ENCODE data around the gene NFU1.

NFU1 gene

GRCh38 chr2:69466728-69467127, 29.5 kb upstream of the NFU1 start:
- no peaks in the 10 kb centered on the region for H3K27me3 ChIP-seq (ENCODE audit: control insufficient read depth in 1 of 2, insufficient read depth in 2 of 2, low read length in 2 of 2)
- no peak overlapping the region for H3K4me3 ChIP-seq (ENCODE audit: low read length in 2 of 2)
- no peak overlapping the region for H3K9ac ChIP-seq (ENCODE audit: low read length in 2 of 2)
- H3K36me3 ChIP-seq (ENCODE audit: control insufficient read depth in 2 of 2, insufficient read depth in 2 of 2, low read length in 2 of 2), result peaks cover 7 to 9% of the 10 kb centered on the region in 2 donors
- no peaks in the 10 kb centered on the region for H3K9me3 ChIP-seq (ENCODE audit: control insufficient read depth in 2 of 2, low read length in 2 of 2)
- H3K4me1 ChIP-seq (ENCODE audit: control insufficient read depth, insufficient read depth, low read length), result no peaks in the 10 kb centered on the region
- no peak overlapping the region for H3K27ac ChIP-seq (ENCODE audit: low read length)

- Histone ChIP-seq H3K4me3 (ENCODE audit: low read length in 2 of 2) (no peak overlapping the region), H3K27me3 (ENCODE audit: control insufficient read depth in 1 of 2, insufficient read depth in 2 of 2, low read length in 2 of 2) (no peaks in the 10 kb centered on the region), H3K36me3 (ENCODE audit: control insufficient read depth in 2 of 2, insufficient read depth in 2 of 2, low read length in 2 of 2) (peaks cover 7 to 9% of the 10 kb centered on the region in 2 donors), H3K27ac (ENCODE audit: low read length) (peak overlapping the region; percentile 24), H3K9ac (ENCODE audit: low read length in 2 of 2) (no peak overlapping the region), H3K4me1 (ENCODE audit: control insufficient read depth, insufficient read depth, low read length) (no peaks in the 10 kb centered on the region), H3K9me3 (ENCODE audit: control insufficient read depth in 2 of 2, low read length in 2 of 2) (no peaks in the 10 kb centered on the region)
Observed at GRCh38 chr2:69465513-69466456, 28.6 kb upstream of the NFU1 start.

GRCh38 chr2:69464575-69464974, 27.3 kb upstream of the NFU1 start:
- no peak overlapping the region for H3K27ac ChIP-seq (ENCODE audit: low read length)
- no peak overlapping the region for H3K9ac ChIP-seq (ENCODE audit: low read length in 2 of 2)
- H3K27me3 ChIP-seq (ENCODE audit: control insufficient read depth in 1 of 2, insufficient read depth in 2 of 2, low read length in 2 of 2), result no peaks in the 10 kb centered on the region
- no peaks in the 10 kb centered on the region for H3K4me1 ChIP-seq (ENCODE audit: control insufficient read depth, insufficient read depth, low read length)
- H3K9me3 ChIP-seq (ENCODE audit: control insufficient read depth in 2 of 2, low read length in 2 of 2), result no peaks in the 10 kb centered on the region
- peaks cover 7 to 9% of the 10 kb centered on the region in 2 donors for H3K36me3 ChIP-seq (ENCODE audit: control insufficient read depth in 2 of 2, insufficient read depth in 2 of 2, low read length in 2 of 2)
- H3K4me3 ChIP-seq (ENCODE audit: low read length in 2 of 2), result no peak overlapping the region

GRCh38 chr2:69462780-69463179, 25.5 kb upstream of the NFU1 start:
- Histone ChIP-seq H3K4me3 (ENCODE audit: low read length in 2 of 2) (no peak overlapping the region), H3K27me3 (ENCODE audit: control insufficient read depth in 1 of 2, insufficient read depth in 2 of 2, low read length in 2 of 2) (no peaks in the 10 kb centered on the region)

GRCh38 chr2:69461404-69461803, 24.2 kb upstream of the NFU1 start:
- no peaks in the 10 kb centered on the region for H3K9me3 ChIP-seq (ENCODE audit: control insufficient read depth in 2 of 2, low read length in 2 of 2)
- no peak overlapping the region for H3K4me3 ChIP-seq (ENCODE audit: low read length in 2 of 2)
- H3K27me3 ChIP-seq (ENCODE audit: control insufficient read depth in 1 of 2, insufficient read depth in 2 of 2, low read length in 2 of 2), result no peaks in the 10 kb centered on the region
- no peak overlapping the region for H3K9ac ChIP-seq (ENCODE audit: low read length in 2 of 2)
- H3K36me3 ChIP-seq (ENCODE audit: control insufficient read depth in 2 of 2, insufficient read depth in 2 of 2, low read length in 2 of 2), result peaks cover 7 to 9% of the 10 kb centered on the region in 2 donors
- H3K27ac ChIP-seq (ENCODE audit: low read length), result no peak overlapping the region
- H3K4me1 ChIP-seq (ENCODE audit: control insufficient read depth, insufficient read depth, low read length), result no peaks in the 10 kb centered on the region

More at GRCh38 chr2:69462780-69463179, 25.5 kb upstream of the NFU1 start:
- H3K4me1 ChIP-seq (ENCODE audit: control insufficient read depth, insufficient read depth, low read length), result no peaks in the 10 kb centered on the region
- H3K9me3 ChIP-seq (ENCODE audit: control insufficient read depth in 2 of 2, low read length in 2 of 2), result no peaks in the 10 kb centered on the region
- no peak overlapping the region for H3K27ac ChIP-seq (ENCODE audit: low read length)
- no peak overlapping the region for H3K9ac ChIP-seq (ENCODE audit: low read length in 2 of 2)
- H3K36me3 ChIP-seq (ENCODE audit: control insufficient read depth in 2 of 2, insufficient read depth in 2 of 2, low read length in 2 of 2), result peaks cover 7 to 9% of the 10 kb centered on the region in 2 donors

GRCh38 chr2:69459936-69460335, 22.7 kb upstream of the NFU1 start:
- Histone ChIP-seq H3K27me3 (ENCODE audit: control insufficient read depth in 1 of 2, insufficient read depth in 2 of 2, low read length in 2 of 2) (no peaks in the 10 kb centered on the region), H3K4me3 (ENCODE audit: low read length in 2 of 2) (no peak overlapping the region), H3K27ac (ENCODE audit: low read length) (no peak overlapping the region), H3K4me1 (ENCODE audit: control insufficient read depth, insufficient read depth, low read length) (no peaks in the 10 kb centered on the region), H3K9ac (ENCODE audit: low read length in 2 of 2) (no peak overlapping the region), H3K36me3 (ENCODE audit: control insufficient read depth in 2 of 2, insufficient read depth in 2 of 2, low read length in 2 of 2) (peaks cover 0 to 3% of the 10 kb centered on the region in 2 donors), H3K9me3 (ENCODE audit: control insufficient read depth in 2 of 2, low read length in 2 of 2) (no peaks in the 10 kb centered on the region)

- Histone ChIP-seq H3K4me1 (ENCODE audit: control insufficient read depth, insufficient read depth, low read length) (no peaks in the 10 kb centered on the region), H3K27ac (ENCODE audit: low read length) (no peak overlapping the region), H3K36me3 (ENCODE audit: control insufficient read depth in 2 of 2, insufficient read depth in 2 of 2, low read length in 2 of 2) (no peaks in the 10 kb centered on the region), H3K4me3 (ENCODE audit: low read length in 2 of 2) (no peak overlapping the region), H3K9me3 (ENCODE audit: control insufficient read depth in 2 of 2, low read length in 2 of 2) (no peaks in the 10 kb centered on the region), H3K27me3 (ENCODE audit: control insufficient read depth in 1 of 2, insufficient read depth in 2 of 2, low read length in 2 of 2) (no peaks in the 10 kb centered on the region), H3K9ac (ENCODE audit: low read length in 2 of 2) (no peak overlapping the region)
Observed at GRCh38 chr2:69456950-69457445, 19.8 kb upstream of the NFU1 start.

- no peak overlapping the region for H3K4me3 ChIP-seq (ENCODE audit: low read length in 2 of 2)
- H3K9me3 ChIP-seq (ENCODE audit: control insufficient read depth in 2 of 2, low read length in 2 of 2), result no peaks in the 10 kb centered on the region
- H3K27me3 ChIP-seq (ENCODE audit: control insufficient read depth in 1 of 2, insufficient read depth in 2 of 2, low read length in 2 of 2), result no peaks in the 10 kb centered on the region
- H3K27ac ChIP-seq (ENCODE audit: low read length), result no peak overlapping the region
- H3K4me1 ChIP-seq (ENCODE audit: control insufficient read depth, insufficient read depth, low read length), result no peaks in the 10 kb centered on the region
- no peaks in the 10 kb centered on the region for H3K36me3 ChIP-seq (ENCODE audit: control insufficient read depth in 2 of 2, insufficient read depth in 2 of 2, low read length in 2 of 2)
- no peak overlapping the region for H3K9ac ChIP-seq (ENCODE audit: low read length in 2 of 2)
Observed at GRCh38 chr2:69456154-69456553, 18.9 kb upstream of the NFU1 start.

- no peaks in the 10 kb centered on the region for H3K36me3 ChIP-seq (ENCODE audit: control insufficient read depth in 2 of 2, insufficient read depth in 2 of 2, low read length in 2 of 2)
- no peak overlapping the region for H3K27ac ChIP-seq (ENCODE audit: low read length)
- no peaks in the 10 kb centered on the region for H3K27me3 ChIP-seq (ENCODE audit: control insufficient read depth in 1 of 2, insufficient read depth in 2 of 2, low read length in 2 of 2)
- H3K4me3 ChIP-seq (ENCODE audit: low read length in 2 of 2), result no peak overlapping the region
- no peak overlapping the region for H3K9ac ChIP-seq (ENCODE audit: low read length in 2 of 2)
- H3K4me1 ChIP-seq (ENCODE audit: control insufficient read depth, insufficient read depth, low read length), result no peaks in the 10 kb centered on the region
- no peaks in the 10 kb centered on the region for H3K9me3 ChIP-seq (ENCODE audit: control insufficient read depth in 2 of 2, low read length in 2 of 2)
Observed at GRCh38 chr2:69454976-69455375, 17.7 kb upstream of the NFU1 start.

GRCh38 chr2:69453475-69454129, 16.4 kb upstream of the NFU1 start:
- H3K4me1 ChIP-seq (ENCODE audit: control insufficient read depth, insufficient read depth, low read length), result no peaks in the 10 kb centered on the region
- H3K36me3 ChIP-seq (ENCODE audit: control insufficient read depth in 2 of 2, insufficient read depth in 2 of 2, low read length in 2 of 2), result no peaks in the 10 kb centered on the region
- H3K9ac ChIP-seq (ENCODE audit: low read length in 2 of 2), result no peak overlapping the region
- H3K27me3 ChIP-seq (ENCODE audit: control insufficient read depth in 1 of 2, insufficient read depth in 2 of 2, low read length in 2 of 2), result no peaks in the 10 kb centered on the region
- no peak overlapping the region for H3K27ac ChIP-seq (ENCODE audit: low read length)
- H3K4me3 ChIP-seq (ENCODE audit: low read length in 2 of 2), result no peak overlapping the region
- H3K9me3 ChIP-seq (ENCODE audit: control insufficient read depth in 2 of 2, low read length in 2 of 2), result no peaks in the 10 kb centered on the region
